ENCODE measurements around the gene PRDM8. TPM values are rescaled to one million over a fixed set of nuclear protein-coding genes. Genes with fewer than 3 reads are reported as not detected.

The PRDM8 gene
- total and polyA plus RNA-seq, 2 donors (not counting 1 experiment from before 2014, with no cell fraction given), result 20.0 to 35.6 TPM

- ChIA-PET POLR2A (no interaction called here), CTCF (interaction anchor here (2.3 kb wide), 1 partner anchor 10 kb away, joined by 12 read pairs; no protein-coding TSS in a partner anchor)
- peaks cover 27% of the 10 kb centered on the region in 2 donors for H3K4me1 ChIP-seq (ENCODE audit: control insufficient read depth in 2 of 2, insufficient read depth in 2 of 2, low read length in 2 of 2)
- no peak overlapping the region for H3K27ac ChIP-seq (ENCODE audit: low read length in 2 of 2)
- peaks cover 24% of the 10 kb centered on the region for H3K27me3 Mint-ChIP-seq
- H3K4me3 Mint-ChIP-seq, result no peak overlapping the region
- no peaks in the 10 kb centered on the region for H3K9me3 Mint-ChIP-seq (ENCODE audit: insufficient read depth)
- H3K27ac Mint-ChIP-seq, result no peak overlapping the region
- DNase-seq (no peak), ATAC-seq (ENCODE audit: low read depth) (no peak)
- peaks cover 2 to 9% of the 10 kb centered on the region in 2 experiments for H3K36me3 ChIP-seq (replicated peaks in 1 of 2; ENCODE audit: control extremely low read depth in 1 of 2, control insufficient read depth in 1 of 2, extremely low read depth in 1 of 2, insufficient read depth in 2 of 2, low read length in 1 of 2)
- peaks cover 0 to 7% (median 0%) of the 10 kb centered on the region in 3 donors for H3K9me3 ChIP-seq (ENCODE audit: control extremely low read depth in 1 of 3, control insufficient read depth in 2 of 3, insufficient read depth in 1 of 3, low read length in 2 of 3)
- peaks cover 9% of the 10 kb centered on the region for H3K79me2 ChIP-seq (ENCODE audit: control insufficient read depth, insufficient read depth, low read length)
- no peak for TF ChIP-seq CTCF (IDR thresholded peaks at IDR 0.05)
- no peak for TF ChIP-seq EZH2 (IDR thresholded peaks at IDR 0.05; ENCODE audit: borderline replicate concordance, insufficient read depth, low read depth, low read length, poor library complexity, severe bottlenecking)
- WGBS (ENCODE audit: insufficient coverage), result 29% methylated on average over 1 of the region's 2 CpGs
- intact Hi-C loops (cut with micrococcal nuclease), result no loop called here
- peaks cover 38% of the 10 kb centered on the region for H4K20me1 ChIP-seq (ENCODE audit: control insufficient read depth, insufficient read depth, low read length, poor library complexity, severe bottlenecking)
- no peak overlapping the region for H3K9ac ChIP-seq (ENCODE audit: low read length)
- H3K4me3 ChIP-seq (ENCODE audit: control extremely low read depth in 1 of 5, extremely low read depth in 1 of 5, insufficient read depth in 1 of 5, low read depth in 2 of 5, low read length in 4 of 5), result no peak overlapping the region
- no peak overlapping the region for H3K4me2 ChIP-seq (replicated peaks; ENCODE audit: low read depth, low read length, poor library complexity, severe bottlenecking)
- H3K4me1 Mint-ChIP-seq, result peaks cover 28% of the 10 kb centered on the region
- peaks cover 0 to 65% (median 13%) of the 10 kb centered on the region in 4 experiments for H3K27me3 ChIP-seq (replicated peaks in 1 of 4; ENCODE audit: control extremely low read depth in 1 of 4, control insufficient read depth in 3 of 4, insufficient read depth in 4 of 4, low read length in 3 of 4)
- no peak overlapping the region for H2AFZ ChIP-seq (ENCODE audit: insufficient read depth, low read depth, low read length, poor library complexity, severe bottlenecking)
These were observed 4.4 kb upstream of the PRDM8 start for GRCh38 chr4:80192937-80193336.

GRCh38 chr4:80195441-80196140 lies 1.7 kb upstream of the PRDM8 start:
- H2AFZ ChIP-seq (ENCODE audit: insufficient read depth, low read depth, low read length, poor library complexity, severe bottlenecking), result no peak overlapping the region
- peaks cover 0 to 4% (median 0%) of the 10 kb centered on the region in 3 donors for H3K9me3 ChIP-seq (ENCODE audit: control extremely low read depth in 1 of 3, control insufficient read depth in 2 of 3, insufficient read depth in 1 of 3, low read length in 2 of 3)
- peaks cover 29 to 30% of the 10 kb centered on the region in 2 donors for H3K4me1 ChIP-seq (ENCODE audit: control insufficient read depth in 2 of 2, insufficient read depth in 2 of 2, low read length in 2 of 2)
- WGBS (ENCODE audit: insufficient coverage), result 60% methylated on average over 1 of the region's 2 CpGs
- no peaks in the 10 kb centered on the region for H3K79me2 ChIP-seq (ENCODE audit: control insufficient read depth, insufficient read depth, low read length)
- peaks cover 0 to 54% (median 13%) of the 10 kb centered on the region in 4 experiments for H3K27me3 ChIP-seq (replicated peaks in 1 of 4; ENCODE audit: control extremely low read depth in 1 of 4, control insufficient read depth in 3 of 4, insufficient read depth in 4 of 4, low read length in 3 of 4)
- peaks cover 17% of the 10 kb centered on the region for H4K20me1 ChIP-seq (ENCODE audit: control insufficient read depth, insufficient read depth, low read length, poor library complexity, severe bottlenecking)
- ATAC-seq (ENCODE audit: low read depth) (no peak), DNase-seq (peak; percentile 45)
- H3K4me2 ChIP-seq (replicated peaks; ENCODE audit: low read depth, low read length, poor library complexity, severe bottlenecking), result peak overlapping the region; percentile 74
- no peak overlapping the region for H3K27ac ChIP-seq (ENCODE audit: low read length in 2 of 2)
- H3K9ac ChIP-seq (ENCODE audit: low read length), result no peak overlapping the region
- Mint-ChIP-seq H3K4me3 (peak overlapping the region; percentile 79), H3K27ac (peak overlapping the region; percentile 72), H3K27me3 (peaks cover 27% of the 10 kb centered on the region), H3K4me1 (peaks cover 30% of the 10 kb centered on the region), H3K9me3 (ENCODE audit: insufficient read depth) (no peaks in the 10 kb centered on the region)
- ChIA-PET POLR2A (interaction anchor here (2.2 kb wide), 1 partner anchor 10 kb away, joined by 9 read pairs; no protein-coding TSS in a partner anchor), CTCF (interaction anchor here (0.6 to 10.2 kb wide), 6 partner anchors 10 to 70 kb away, joined by 3 to 195 read pairs (median 4); no protein-coding TSS in a partner anchor)
- peak overlapping the region in 3 of 5 experiments; percentile 3 to 58 (median 19) for H3K4me3 ChIP-seq (ENCODE audit: control extremely low read depth in 1 of 5, extremely low read depth in 1 of 5, insufficient read depth in 1 of 5, low read depth in 2 of 5, low read length in 4 of 5)
- intact Hi-C loops (cut with micrococcal nuclease), result no loop called here
- H3K36me3 ChIP-seq (replicated peaks in 1 of 2; ENCODE audit: control extremely low read depth in 1 of 2, control insufficient read depth in 1 of 2, extremely low read depth in 1 of 2, insufficient read depth in 2 of 2, low read length in 1 of 2), result peaks cover 2 to 9% of the 10 kb centered on the region in 2 experiments
- TF ChIP-seq EZH2 (IDR thresholded peaks at IDR 0.05; ENCODE audit: borderline replicate concordance, insufficient read depth, low read depth, low read length, poor library complexity, severe bottlenecking), result no peak
- no peak for TF ChIP-seq CTCF (IDR thresholded peaks at IDR 0.05)
